Astrocyte (in vitro differentiated cells and primary cell): Measurements from ENCODE around the gene GYG1.

Source experiments
- EZH2 ChIP-seq: IDR thresholded peaks from 2 replicates; pipeline ENCODE4 v1.6.1; 2012; ENCODE audit warnings: mild to moderate bottlenecking, low read length, inconsistent platforms; ENCODE audit not compliant: insufficient read depth
- TF ChIP-seq, protein P1 (sequence below): IDR thresholded peaks from 2 replicates; pipeline ENCODE4 v1.5.1; 2011; ENCODE audit warnings: low read depth, mild to moderate bottlenecking, inconsistent platforms, low read length, moderate library complexity; ENCODE audit not compliant: insufficient read depth

DNA sequence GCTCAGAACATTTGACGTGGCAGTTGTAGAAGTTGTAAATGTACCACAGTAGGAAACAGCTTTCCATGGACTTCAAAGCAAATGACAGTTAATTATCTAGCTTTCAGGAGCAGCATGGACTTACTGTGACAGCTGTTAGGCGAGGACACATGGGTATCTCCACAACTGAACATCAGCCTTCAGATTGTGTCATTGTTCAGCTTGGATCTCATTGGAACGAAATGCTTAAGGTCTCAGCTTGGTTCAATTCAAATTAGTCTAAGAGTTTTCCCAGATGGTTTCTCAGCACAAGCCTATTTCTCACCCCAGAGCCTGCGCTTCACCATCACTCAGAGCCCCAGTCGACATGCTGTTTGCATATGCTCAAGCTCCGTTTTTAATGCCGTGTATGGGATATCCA is 21.1 kb upstream of the GYG1 start:
- TF ChIP-seq, protein P1, sequence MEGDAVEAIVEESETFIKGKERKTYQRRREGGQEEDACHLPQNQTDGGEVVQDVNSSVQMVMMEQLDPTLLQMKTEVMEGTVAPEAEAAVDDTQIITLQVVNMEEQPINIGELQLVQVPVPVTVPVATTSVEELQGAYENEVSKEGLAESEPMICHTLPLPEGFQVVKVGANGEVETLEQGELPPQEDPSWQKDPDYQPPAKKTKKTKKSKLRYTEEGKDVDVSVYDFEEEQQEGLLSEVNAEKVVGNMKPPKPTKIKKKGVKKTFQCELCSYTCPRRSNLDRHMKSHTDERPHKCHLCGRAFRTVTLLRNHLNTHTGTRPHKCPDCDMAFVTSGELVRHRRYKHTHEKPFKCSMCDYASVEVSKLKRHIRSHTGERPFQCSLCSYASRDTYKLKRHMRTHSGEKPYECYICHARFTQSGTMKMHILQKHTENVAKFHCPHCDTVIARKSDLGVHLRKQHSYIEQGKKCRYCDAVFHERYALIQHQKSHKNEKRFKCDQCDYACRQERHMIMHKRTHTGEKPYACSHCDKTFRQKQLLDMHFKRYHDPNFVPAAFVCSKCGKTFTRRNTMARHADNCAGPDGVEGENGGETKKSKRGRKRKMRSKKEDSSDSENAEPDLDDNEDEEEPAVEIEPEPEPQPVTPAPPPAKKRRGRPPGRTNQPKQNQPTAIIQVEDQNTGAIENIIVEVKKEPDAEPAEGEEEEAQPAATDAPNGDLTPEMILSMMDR, result no peak
- no peak for TF ChIP-seq EZH2
